GM19035 (cell line): Measurements from ENCODE around the gene CHCHD5.
"Not testable (repeated sequence)": the region's sequence is repeated elsewhere in the genome, so short reads cannot be mapped to it uniquely, and the experiment has no call there.

Source experiments
- ATAC-seq: cut with Tn5 transposase; IDR thresholded peaks from one replicate; pipeline ENCODE4 v1.9.1; 2021; ENCODE audit not compliant: unreplicated experiment

CHCHD5 gene

GRCh38 chr2:112585873-112586464 lies 1.6 kb downstream of the CHCHD5 start:
- ATAC-seq = no peak

DNA sequence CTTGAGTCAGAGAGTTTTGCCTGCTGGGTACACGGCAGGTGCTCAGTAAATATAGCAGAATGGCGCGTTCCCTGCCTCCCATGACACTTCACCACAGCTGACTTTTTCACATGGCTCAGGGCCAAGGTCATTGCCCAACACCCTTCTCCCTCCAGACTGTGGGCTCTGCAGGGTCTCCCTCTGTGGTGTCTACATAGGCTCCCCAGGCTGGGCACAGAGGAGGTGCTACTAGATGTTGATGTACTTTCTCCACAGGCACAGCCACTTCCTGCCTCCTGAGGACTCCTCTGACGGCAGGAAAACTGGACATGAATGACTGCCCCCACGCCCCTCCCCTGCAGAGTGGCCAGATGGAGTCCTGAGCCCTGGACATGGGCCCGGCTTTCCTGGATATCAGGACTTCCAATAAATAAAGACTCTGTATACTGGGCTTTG lies 4.2 kb downstream of the CHCHD5 start:
- no peak for ATAC-seq

DNA sequence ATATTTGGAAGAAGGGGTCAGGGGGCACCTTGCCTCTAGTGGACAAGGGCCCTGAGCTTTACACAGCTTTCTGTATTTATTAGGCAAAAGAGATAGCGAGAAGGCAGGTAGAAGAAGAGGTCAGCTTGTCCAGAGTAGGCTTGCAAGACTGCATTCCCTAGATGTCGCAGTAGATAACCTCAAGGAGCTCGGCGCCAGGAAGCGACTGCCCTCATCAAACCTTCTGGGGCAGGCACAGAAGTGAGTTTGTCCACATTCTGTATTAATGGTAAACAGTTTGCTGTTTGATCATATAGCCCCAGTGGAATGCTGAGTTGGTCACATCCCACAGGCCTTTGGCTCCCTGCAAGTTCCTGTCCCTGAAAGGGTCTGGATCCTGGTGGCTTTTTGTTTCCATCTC lies 7.0 kb downstream of the CHCHD5 start:
- ATAC-seq = no peak

DNA sequence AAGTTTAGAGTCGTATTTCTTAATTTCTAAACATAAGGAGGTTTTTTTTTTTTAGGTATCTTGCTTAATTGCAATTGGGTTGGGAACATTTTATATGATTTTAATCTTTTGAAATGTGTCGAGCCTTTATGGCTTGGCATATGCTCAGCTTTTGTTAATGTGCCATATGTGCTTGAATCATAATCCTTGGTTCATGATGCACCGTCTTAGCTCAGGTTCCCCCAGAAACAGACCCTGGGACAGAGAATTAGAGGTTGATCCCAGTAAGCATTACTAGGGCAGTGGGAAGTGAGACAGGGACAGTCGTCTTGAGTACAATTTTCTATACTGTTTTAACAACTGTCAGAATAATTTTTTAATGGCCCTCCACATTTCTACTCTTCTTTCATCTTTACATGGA lies 9.3 kb downstream of the CHCHD5 start:
- ATAC-seq = no peak

DNA sequence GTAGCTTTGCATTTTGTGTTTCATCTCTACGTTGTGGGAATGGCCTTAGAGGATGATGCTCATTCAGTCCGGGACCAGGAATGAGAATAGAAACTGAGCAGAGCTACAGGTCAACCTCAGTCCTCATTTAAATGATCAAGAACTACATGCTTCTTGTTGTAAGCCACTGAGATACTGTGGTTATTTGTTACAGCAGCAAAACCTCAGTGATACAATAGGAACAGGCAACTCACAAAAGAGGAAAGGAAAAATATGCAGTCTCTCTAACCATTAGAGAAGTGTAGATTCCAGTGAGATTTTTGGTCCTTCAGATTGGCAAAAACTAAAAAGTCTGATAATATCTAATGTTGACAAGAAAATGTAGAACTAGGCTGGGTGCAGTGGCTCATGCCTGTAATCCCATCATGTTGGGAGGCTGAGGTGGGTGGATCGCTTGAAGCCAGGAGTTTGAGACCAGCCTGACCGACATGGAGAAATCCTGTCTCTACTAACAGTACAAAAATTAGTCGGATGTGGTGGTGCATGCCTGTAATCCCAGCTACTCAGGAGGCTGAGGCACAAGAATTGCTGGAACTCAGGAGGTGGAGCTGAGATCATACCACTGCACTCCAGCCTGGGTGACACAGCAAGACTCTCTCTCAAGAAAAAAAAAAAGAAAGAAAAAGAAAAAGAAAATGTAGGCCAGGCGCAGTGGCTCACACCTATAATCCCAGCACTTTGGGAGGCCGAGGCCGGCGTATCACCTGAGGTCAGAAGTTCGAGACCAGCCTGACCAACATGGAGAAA lies 13.3 kb downstream of the CHCHD5 start:
- ATAC-seq = no peak

DNA sequence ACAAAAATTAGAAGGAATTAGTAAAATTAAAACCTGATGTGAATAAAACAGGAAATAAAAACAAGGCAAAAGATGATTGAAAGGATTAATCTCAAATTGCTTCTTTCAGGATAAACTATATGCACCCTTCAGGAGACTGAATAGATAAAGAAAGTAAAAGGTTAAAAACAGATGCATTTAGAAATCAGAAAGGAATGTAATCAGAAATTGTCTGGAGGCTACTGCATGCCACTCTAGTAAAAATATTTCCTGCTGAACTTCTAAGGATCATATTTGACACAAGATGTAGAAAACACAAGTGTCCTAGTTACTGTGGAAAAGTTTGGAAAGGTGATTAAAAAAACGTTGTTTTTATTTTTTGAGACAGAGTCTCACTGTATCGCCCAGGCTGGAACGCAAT lies 16.2 kb downstream of the CHCHD5 start:
- no peak for ATAC-seq

- ATAC-seq = no peak
Measured at GRCh38 chr2:112601754-112602153, 17.3 kb downstream of the CHCHD5 start.

GRCh38 chr2:112602917-112603316 lies 18.5 kb downstream of the CHCHD5 start:
- ATAC-seq = no peak

- ATAC-seq = no peak
Measured at GRCh38 chr2:112603731-112604130, 19.3 kb downstream of the CHCHD5 start.

DNA sequence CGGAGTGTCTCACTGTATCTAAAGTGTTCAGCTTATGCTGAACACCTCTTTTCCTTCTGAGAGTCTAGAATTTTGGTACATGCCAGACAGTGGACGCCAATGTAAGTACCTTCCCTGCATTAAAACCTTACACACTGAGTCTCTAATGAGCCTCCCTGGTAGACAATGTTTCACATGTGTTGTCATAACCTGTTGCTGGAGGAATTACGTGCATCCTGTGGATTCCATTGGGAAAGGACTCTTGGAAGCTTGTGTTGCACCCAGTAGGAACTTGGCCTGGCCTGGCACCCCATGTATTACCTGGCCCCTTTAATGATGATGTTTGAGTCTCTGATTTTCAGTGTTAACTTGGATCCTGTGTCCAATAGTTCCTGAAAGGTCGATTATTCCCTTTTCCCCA lies 20.5 kb downstream of the CHCHD5 start:
- no peak for ATAC-seq

DNA sequence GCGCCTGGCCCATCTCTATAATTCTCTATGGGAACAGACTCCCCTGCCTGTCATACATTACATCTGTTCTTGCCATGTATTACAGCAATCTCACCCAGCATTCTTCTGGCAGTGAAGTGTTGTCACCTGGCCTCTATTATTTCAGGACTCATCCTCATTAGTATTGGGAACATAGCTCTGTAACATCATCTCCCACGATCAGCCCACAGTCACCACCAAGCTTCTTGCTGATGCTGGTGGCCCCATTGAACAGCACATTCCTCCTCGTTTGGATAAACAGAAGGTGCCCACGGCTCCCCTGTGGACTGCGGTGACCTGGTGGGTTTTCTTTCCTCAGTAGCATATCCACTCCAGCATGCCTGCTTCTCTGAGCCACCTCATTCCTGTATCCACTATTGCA lies 21.5 kb downstream of the CHCHD5 start:
- no peak for ATAC-seq

GRCh38 chr2:112606547-112606946 lies 22.1 kb downstream of the CHCHD5 start:
- ATAC-seq = no peak

DNA sequence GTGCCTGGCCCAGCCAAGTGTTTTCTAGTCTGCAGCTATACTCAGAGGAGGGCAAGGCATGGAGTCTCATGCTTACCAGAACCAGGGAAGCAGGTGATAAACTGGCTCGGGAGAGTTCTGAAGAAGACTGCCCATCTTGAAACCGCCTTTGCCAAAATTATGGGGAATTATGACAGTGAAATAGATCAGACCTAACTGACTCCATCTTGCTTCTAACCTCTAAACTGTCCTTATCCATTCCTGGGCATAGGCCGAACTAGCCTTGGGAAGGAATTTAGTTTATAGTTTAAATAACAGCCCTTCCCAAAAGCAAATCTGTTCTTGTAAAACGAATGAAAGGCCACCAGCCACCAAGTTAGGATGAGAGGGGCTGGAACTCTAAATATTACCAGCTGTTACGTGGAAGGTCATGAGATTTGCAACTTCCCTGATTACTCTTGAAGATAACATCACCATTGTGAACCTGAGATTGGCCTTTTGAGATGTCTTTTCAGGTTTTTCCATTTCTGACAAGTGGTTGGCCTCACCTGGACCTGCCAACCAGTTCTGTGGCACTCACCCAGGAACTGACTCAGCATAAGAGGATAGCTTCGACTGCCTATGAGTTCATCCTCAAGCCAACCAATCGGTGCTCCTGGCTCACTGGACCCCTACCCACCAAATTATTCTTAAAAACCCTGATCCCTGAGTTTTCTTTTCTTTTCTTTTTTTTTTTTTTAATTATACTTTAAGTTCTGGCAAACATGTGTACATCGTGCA lies 23.4 kb downstream of the CHCHD5 start:
- no peak for ATAC-seq

DNA sequence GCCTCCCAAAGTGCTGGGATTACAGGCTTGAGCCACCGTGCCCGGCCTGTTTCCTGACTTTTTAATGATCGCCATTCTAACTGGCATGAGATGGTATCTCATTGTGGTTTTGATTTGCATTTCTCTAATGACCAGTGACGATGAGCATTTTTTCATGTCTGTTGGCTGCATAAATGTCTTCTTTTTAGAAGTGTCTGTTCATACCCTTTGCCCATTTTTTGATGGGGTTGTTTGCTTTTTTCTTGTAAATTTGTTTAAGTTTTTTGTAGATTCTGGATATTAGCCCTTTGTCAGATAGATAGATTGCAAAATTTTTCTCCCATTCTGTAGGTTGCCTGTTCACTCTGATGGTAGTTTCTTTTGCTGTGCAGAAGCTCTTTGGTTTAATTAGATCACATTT lies 24.9 kb downstream of the CHCHD5 start:
- ATAC-seq = not testable (repeated sequence)

GRCh38 chr2:112612283-112612682 lies 27.9 kb downstream of the CHCHD5 start:
- not testable (repeated sequence) for ATAC-seq

- ATAC-seq = no peak
Measured at GRCh38 chr2:112614201-112614840, 29.9 kb downstream of the CHCHD5 start.

DNA sequence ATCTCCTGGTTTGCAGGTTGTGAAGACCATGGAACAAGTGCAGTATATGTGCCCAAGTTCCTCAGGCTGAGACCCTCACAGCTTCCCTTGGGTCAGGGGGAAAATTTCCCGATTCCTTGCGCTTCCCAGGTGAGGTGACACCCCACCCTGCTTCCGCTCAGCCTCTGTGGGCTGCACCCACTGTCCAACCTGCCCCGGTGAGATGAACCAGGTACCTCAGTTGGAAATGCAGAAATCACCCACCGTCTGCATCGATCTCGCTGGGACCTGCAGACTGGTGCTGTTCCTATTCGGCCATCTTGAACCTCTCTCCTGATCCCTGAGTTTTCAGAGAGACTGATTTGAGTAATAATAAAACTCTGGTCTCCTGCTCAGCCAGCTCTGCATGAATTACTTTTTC lies 30.6 kb downstream of the CHCHD5 start:
- ATAC-seq = no peak

- not testable (repeated sequence) for ATAC-seq
Measured at GRCh38 chr2:112615798-112616197, 31.4 kb downstream of the CHCHD5 start.

DNA sequence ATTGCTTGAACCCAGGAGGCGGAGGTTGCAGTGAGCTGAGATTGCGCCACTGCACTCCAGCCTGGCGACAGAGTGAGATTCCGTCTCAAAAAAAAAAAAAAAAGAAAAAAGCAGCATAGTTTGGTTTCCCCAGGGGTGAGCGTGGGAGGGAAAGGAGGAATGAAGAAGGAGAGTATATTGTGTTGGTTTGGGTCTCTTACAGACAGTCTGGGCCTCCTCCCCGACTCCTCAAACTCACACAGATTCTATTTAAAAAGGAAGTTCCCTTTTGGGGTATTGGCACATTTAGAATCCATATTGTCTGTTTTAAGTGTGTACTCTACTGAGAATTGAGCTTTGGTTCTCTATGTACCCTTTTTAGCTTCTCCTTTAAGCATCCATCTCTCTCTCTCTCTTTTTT lies 34.0 kb downstream of the CHCHD5 start:
- ATAC-seq = no peak

DNA sequence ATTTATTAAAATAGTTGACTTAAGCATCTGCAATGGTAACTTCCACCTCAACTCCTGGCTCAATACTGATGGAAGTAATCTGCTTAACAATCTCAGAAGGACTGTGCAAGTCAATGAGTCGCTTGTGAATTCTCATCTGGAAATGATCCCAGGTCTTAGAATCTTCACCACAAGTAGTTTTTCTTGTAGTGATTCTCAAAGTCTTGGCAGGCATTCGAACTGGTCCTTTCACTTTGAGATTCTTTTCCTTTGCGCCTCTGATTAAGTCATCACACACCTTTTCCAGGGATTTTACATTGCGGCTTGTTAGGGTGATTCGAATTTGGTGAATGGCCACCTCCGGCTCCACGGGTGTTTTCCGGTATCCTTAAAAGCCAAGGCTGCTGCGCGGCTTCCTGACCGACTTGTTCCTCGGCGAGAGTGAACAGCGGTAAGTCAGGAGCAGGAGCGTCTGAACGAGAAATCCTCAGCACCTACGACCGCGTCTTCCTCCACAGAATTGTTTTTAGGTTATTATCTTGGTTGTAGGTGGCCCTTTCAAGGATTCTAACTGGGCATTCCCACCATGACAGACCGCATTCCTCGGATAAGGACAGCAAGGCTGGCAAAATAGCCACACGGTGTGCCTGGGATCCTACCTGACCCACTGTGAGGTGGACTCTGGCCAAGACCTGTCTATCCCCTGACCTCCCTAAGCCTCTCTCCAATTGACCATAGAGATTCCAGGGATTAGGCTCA lies 37.5 kb downstream of the CHCHD5 start:
- no peak for ATAC-seq

- ATAC-seq = no peak
Measured at GRCh38 chr2:112622528-112622849, 38.1 kb downstream of the CHCHD5 start.
